ENCODE data around the gene C15orf40. TPM values are rescaled to one million over a fixed set of nuclear protein-coding genes. Genes with fewer than 3 reads are reported as not detected.

C15orf40 gene
- total and polyA plus RNA-seq, 9 of the 15 experiments (the other 6 are each of a cell fraction or from before 2014, with no cell fraction given): 15.9 to 52.0 (median 27.0) TPM

DNA sequence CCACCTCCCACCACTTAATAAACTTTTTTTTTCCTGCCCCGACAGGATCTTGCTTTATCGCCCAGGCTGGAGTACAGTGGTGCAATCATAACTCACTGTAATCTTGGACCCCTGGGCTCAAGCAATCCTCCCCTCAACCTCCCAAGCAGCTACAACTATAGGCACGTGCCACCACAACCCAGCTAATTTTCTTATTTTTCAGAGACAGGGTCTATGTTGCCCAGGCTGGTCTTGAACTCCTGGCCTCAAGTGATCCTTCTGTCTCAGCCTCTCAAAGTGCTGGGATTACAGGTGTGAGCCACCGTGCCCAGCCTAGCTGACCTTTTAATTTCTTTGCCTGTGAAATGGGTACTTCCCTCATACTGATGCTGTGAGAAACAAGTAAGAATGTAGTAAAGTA is 3.9 kb upstream of the C15orf40 start (continued):
- TF ChIP-seq, protein P1, sequence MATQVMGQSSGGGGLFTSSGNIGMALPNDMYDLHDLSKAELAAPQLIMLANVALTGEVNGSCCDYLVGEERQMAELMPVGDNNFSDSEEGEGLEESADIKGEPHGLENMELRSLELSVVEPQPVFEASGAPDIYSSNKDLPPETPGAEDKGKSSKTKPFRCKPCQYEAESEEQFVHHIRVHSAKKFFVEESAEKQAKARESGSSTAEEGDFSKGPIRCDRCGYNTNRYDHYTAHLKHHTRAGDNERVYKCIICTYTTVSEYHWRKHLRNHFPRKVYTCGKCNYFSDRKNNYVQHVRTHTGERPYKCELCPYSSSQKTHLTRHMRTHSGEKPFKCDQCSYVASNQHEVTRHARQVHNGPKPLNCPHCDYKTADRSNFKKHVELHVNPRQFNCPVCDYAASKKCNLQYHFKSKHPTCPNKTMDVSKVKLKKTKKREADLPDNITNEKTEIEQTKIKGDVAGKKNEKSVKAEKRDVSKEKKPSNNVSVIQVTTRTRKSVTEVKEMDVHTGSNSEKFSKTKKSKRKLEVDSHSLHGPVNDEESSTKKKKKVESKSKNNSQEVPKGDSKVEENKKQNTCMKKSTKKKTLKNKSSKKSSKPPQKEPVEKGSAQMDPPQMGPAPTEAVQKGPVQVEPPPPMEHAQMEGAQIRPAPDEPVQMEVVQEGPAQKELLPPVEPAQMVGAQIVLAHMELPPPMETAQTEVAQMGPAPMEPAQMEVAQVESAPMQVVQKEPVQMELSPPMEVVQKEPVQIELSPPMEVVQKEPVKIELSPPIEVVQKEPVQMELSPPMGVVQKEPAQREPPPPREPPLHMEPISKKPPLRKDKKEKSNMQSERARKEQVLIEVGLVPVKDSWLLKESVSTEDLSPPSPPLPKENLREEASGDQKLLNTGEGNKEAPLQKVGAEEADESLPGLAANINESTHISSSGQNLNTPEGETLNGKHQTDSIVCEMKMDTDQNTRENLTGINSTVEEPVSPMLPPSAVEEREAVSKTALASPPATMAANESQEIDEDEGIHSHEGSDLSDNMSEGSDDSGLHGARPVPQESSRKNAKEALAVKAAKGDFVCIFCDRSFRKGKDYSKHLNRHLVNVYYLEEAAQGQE (IDR thresholded peaks at IDR 0.05; ENCODE audit: borderline replicate concordance): no peak
- TF ChIP-seq, protein P1 (CRISPR knock-in tag; IDR thresholded peaks at IDR 0.05; ENCODE audit: low read depth): no peak
- TF ChIP-seq BHLHE40 (IDR thresholded peaks at IDR 0.05; ENCODE audit: low read length) (peak; percentile 42; the same call in 1 of the 2 replicates), NELFE (IDR thresholded peaks at IDR 0.05; ENCODE audit: insufficient read depth, insufficient read length) (no peak), SUPT5H (IDR thresholded peaks at IDR 0.05) (peak; percentile 34; the same call in 1 of the 2 replicates), JUNB (CRISPR knock-in tag; conservative IDR thresholded peaks at IDR 0.05) (no peak), POLR2A (conservative IDR thresholded peaks at IDR 0.05) (peak; percentile 61), SRSF9 (IDR thresholded peaks at IDR 0.05; ENCODE audit: borderline replicate concordance, low read depth, low read length) (no peak), MEF2A (IDR thresholded peaks at IDR 0.05; ENCODE audit: control insufficient read depth, low read depth, low read length) (no peak), HIVEP1 (CRISPR knock-in tag; IDR thresholded peaks at IDR 0.05) (no peak), SIN3B (IDR thresholded peaks at IDR 0.05; ENCODE audit: low read depth) (no peak), SIRT6 (IDR thresholded peaks at IDR 0.05; ENCODE audit: low read depth, low read length) (no peak), BRF1 (IDR thresholded peaks at IDR 0.05; ENCODE audit: borderline replicate concordance, extremely low read depth, insufficient read length) (no peak), POLR2AphosphoS5 (IDR thresholded peaks at IDR 0.05; ENCODE audit: control insufficient read depth, insufficient read depth, low read depth, low read length) (peak; percentile 52; the same call in 1 of the 2 replicates), ZNF143 (CRISPR knock-in tag; IDR thresholded peaks at IDR 0.05) (no peak)
- TF ChIP-seq, protein P2, sequence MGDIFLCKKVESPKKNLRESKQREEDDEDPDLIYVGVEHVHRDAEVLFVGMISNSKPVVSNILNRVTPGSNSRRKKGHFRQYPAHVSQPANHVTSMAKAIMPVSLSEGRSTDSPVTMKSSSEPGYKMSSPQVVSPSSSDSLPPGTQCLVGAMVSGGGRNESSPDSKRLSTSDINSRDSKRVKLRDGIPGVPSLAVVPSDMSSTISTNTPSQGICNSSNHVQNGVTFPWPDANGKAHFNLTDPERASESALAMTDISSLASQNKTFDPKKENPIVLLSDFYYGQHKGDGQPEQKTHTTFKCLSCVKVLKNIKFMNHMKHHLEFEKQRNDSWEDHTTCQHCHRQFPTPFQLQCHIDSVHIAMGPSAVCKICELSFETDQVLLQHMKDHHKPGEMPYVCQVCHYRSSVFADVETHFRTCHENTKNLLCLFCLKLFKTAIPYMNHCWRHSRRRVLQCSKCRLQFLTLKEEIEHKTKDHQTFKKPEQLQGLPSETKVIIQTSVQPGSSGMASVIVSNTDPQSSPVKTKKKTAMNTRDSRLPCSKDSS (IDR thresholded peaks at IDR 0.05; ENCODE audit: low read depth, partially characterized antibody): no peak
- TF ChIP-seq, protein P3, sequence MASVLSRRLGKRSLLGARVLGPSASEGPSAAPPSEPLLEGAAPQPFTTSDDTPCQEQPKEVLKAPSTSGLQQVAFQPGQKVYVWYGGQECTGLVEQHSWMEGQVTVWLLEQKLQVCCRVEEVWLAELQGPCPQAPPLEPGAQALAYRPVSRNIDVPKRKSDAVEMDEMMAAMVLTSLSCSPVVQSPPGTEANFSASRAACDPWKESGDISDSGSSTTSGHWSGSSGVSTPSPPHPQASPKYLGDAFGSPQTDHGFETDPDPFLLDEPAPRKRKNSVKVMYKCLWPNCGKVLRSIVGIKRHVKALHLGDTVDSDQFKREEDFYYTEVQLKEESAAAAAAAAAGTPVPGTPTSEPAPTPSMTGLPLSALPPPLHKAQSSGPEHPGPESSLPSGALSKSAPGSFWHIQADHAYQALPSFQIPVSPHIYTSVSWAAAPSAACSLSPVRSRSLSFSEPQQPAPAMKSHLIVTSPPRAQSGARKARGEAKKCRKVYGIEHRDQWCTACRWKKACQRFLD (CRISPR knock-in tag; IDR thresholded peaks at IDR 0.05): no peak
- TF ChIP-seq, protein P4, sequence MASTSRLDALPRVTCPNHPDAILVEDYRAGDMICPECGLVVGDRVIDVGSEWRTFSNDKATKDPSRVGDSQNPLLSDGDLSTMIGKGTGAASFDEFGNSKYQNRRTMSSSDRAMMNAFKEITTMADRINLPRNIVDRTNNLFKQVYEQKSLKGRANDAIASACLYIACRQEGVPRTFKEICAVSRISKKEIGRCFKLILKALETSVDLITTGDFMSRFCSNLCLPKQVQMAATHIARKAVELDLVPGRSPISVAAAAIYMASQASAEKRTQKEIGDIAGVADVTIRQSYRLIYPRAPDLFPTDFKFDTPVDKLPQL (IDR thresholded peaks at IDR 0.05; ENCODE audit: extremely low read depth, insufficient read length): no peak

Data from K562 (cell line).